Stimulated activated effector memory CD8-positive, alpha-beta T cell treated with anti-CD3 and anti-CD28 coated beads, Interleukin-12 subunit alpha, Interleukin-12 subunit beta, amount 100 ng/mL, for 72 hours (primary cell): ENCODE measurements around the gene SHCBP1L.
A peak's percentile ranks its signal among the peaks of the same experiment; 100 is the strongest.
"Not testable (repeated sequence)": the region's sequence is repeated elsewhere in the genome, so short reads cannot be mapped to it uniquely, and the experiment has no call there.

Experiments
- ATAC-seq: fragments of 150-1000 bp; cut with Tn5 transposase; 2 replicates; pipeline ENCODE4 v1.10.0; 2021
- DNase-seq, 2 donors: peaks; one replicate each; pipeline ENCODE4 v3.0.0; 2021 to 2022; ENCODE audit warnings: low spot score in 2 of 2
- H3K27ac Mint-ChIP-seq: one replicate; pipeline ENCODE4 v1.8.0; 2022; ENCODE audit warnings: mild to moderate bottlenecking, mixed read lengths
- H3K36me3 Mint-ChIP-seq: one replicate; pipeline ENCODE4 v1.8.0; 2022; ENCODE audit warnings: mild to moderate bottlenecking, mixed read lengths
- H3K4me1 Mint-ChIP-seq: one replicate; pipeline ENCODE4 v1.8.0; 2022; ENCODE audit warnings: mixed read lengths
- H3K4me3 Mint-ChIP-seq: one replicate; pipeline ENCODE4 v1.8.0; 2022; ENCODE audit warnings: mild to moderate bottlenecking, mixed read lengths
- H3K9me3 Mint-ChIP-seq: one replicate; pipeline ENCODE4 v1.8.0; 2022; ENCODE audit warnings: mixed read lengths

The SHCBP1L gene

DNA sequence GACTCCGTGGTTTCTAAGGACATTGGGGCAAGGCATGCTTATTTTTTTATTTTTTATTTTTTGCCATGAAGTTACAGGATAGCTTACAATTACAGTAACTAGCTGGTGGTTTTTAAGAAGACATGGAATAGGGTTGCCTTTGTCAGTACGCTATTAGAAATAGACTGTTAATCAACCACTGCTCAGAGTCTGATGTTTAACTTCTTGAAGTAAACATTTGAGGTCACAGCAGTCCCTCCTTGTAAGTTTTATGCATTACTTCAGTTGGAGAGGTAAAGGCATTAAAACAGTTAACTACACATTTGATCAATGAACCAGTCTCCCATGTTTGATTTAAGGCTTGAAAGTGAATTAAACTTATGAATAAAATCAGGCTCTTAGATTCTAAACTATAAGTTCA, 19.3 kb upstream of the SHCBP1L start:
- DNase-seq = no peak
- Mint-ChIP-seq H3K27ac (no peak overlapping the region), H3K4me3 (no peak overlapping the region), H3K9me3 (no peaks in the 10 kb centered on the region), H3K4me1 (no peaks in the 10 kb centered on the region), H3K36me3 (no peaks in the 10 kb centered on the region)
- ATAC-seq = no peak

DNA sequence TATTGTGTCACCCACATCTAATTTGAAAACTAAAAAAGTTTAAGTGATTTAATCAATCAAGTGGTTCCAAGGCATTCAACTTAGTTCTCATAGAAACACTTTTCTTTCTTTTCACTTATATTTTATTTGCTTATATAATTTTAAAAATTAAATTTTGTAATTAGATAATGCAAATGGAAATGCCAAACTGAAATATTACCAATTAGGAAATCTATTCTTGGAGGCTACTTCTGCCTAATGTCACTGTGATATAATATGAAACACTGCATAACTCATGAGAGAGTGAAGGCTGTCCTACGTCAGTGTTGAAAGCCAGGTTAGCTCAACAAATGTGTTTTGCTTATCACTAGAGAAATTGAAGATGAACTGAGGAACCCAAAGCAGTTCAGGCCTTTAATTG, 18.3 kb upstream of the SHCBP1L start:
- Mint-ChIP-seq H3K27ac (no peak overlapping the region), H3K36me3 (no peaks in the 10 kb centered on the region), H3K9me3 (no peaks in the 10 kb centered on the region), H3K4me3 (no peak overlapping the region), H3K4me1 (no peaks in the 10 kb centered on the region)
- DNase-seq (no peak), ATAC-seq (no peak)

DNA sequence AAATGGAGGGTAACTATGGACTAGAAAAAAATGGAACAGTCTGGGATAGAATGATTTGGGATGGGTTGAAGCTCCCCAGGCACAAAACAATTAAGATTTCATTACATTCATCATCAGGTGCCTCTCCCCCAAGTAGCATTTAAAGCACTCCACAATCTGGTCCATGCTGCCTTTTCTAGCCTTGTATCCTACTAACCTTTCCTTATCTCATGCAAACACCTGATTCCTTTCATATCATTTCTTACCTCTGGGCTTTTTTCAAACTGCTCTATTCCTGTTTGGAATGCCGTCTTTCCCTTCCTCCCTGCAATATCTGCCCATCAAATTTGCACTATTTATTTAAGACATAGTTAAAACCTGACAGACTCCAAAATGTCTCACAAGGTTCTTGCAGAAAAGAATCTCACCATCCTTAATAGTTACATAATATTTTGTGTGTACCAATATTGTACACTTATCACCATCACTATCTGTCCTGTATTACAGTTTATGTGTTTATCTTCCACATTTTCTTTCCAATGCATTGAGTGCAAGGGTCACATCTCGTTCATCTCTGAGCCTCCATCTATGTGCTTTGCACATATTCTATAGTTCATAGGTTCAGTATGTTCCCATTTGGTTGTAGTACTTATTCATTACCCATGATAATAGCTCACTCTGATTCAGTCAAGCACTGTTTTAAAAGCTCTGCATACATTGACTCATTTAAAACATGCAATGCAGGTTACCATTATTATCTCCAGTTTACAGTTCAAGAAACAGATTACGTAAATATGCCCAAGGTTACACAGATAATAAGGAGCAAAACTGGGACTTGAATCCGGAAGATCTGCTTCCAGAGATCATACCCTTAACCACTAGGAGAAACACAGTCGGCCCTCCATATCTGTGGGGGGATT, 16.1 kb upstream of the SHCBP1L start:
- Mint-ChIP-seq H3K36me3 (no peaks in the 10 kb centered on the region), H3K4me3 (no peak overlapping the region), H3K9me3 (no peaks in the 10 kb centered on the region), H3K4me1 (no peaks in the 10 kb centered on the region), H3K27ac (no peak overlapping the region)
- no peak for DNase-seq
- ATAC-seq = no peak

DNA sequence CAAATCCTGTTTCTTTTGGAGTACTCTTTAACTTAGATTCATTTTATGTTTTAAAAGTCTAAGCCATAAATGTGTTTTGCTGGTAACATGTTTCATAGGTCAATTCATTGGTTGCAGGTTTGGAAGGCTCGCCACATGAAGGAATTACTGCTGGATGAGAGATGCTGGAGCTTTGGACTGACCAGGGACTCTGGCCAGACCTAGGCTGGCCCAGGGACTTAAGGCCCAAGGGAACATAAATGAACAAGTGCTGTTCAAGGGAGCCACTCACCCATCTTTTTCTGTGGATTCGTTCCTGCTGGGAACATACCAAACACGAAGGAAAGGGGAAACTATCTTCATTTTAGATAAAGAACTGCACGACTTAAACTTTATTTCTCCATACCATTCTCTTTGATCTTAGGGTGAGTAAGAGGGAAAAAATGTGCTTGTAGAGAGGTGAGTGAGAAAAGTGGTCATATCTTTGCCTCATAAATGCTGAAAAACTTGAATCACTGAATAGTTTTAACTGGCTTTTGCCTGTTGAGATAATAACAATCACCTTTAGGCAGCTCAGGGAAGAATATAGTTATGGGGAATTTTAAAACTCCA, 15.3 kb upstream of the SHCBP1L start:
- Mint-ChIP-seq H3K4me1 (no peaks in the 10 kb centered on the region), H3K36me3 (no peaks in the 10 kb centered on the region), H3K9me3 (no peaks in the 10 kb centered on the region), H3K4me3 (no peak overlapping the region), H3K27ac (no peak overlapping the region)
- ATAC-seq = no peak
- no peak for DNase-seq

DNA sequence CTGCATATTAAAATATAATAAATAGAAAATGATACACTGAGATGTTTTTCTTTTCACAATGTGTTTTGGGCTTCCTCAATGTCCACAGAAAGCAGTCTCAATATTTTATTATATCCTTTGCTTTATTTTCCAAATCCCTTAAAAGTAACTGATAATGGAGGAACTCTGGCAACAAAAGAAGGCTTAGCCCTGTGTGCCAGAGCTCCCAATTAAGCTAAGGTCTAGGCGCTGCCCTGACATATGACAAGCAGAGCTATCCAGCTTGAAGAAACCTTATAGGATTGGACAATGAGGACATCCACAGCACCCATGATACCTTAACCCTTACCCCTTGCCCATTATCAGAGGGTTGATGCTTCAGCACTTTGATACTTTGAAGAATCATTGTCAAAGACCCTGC, 12.9 kb upstream of the SHCBP1L start:
- no peaks in the 10 kb centered on the region for H3K36me3 Mint-ChIP-seq
- H3K4me3 Mint-ChIP-seq = no peak overlapping the region
- no peaks in the 10 kb centered on the region for H3K4me1 Mint-ChIP-seq
- ATAC-seq (no peak), DNase-seq (no peak)
- H3K9me3 Mint-ChIP-seq = no peaks in the 10 kb centered on the region
- H3K27ac Mint-ChIP-seq = no peak overlapping the region

DNA sequence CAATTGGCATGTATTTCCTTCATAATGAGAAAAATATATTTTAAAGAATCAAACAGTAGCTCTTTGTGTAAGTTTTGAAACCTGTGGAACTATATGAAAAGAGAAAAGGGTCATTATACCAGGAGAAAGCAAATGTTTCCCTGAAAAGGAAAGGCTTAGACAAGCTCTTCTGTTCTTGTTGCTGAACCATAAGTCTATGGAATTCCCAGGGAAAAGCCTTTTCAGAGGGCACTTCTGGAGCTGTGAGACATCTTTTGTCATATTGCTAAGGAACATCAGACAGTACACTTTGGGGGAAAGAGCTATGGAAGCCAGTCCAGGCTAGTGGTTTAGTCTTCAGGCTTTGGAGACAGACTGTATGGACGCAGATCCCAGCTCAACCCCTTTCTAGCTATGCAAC, 12.1 kb upstream of the SHCBP1L start:
- no peaks in the 10 kb centered on the region for H3K9me3 Mint-ChIP-seq
- H3K36me3 Mint-ChIP-seq = no peaks in the 10 kb centered on the region
- DNase-seq = no peak
- no peaks in the 10 kb centered on the region for H3K4me1 Mint-ChIP-seq
- H3K4me3 Mint-ChIP-seq = no peak overlapping the region
- H3K27ac Mint-ChIP-seq = no peak overlapping the region
- no peak for ATAC-seq

DNA sequence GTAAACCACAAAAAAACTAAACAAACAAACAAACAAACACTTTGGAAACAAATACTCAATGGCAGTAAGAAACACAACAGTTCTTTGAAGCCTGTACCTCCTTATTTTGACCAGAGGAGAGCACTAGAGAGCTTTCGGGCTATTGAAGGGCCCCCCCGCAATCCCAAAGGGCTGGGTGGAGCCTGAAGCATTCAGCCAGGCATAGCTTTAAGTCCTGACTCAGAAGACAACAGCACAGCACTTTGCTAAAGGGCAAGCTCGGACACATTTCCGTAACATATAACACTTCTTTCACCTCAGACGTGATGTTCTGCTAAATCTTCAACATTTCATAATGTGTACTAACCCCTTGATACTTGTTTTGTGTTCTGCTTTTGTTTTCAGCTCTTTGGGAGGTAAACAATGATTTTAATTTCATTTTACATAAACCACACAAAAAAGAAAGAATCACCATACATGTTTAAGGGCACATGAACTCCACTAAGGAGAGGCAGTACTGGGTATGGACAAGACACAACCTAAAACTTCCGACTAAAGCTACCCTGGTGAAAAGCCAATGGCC, 9.7 kb upstream of the SHCBP1L start:
- Mint-ChIP-seq H3K4me1 (no peaks in the 10 kb centered on the region), H3K4me3 (no peak overlapping the region), H3K9me3 (no peaks in the 10 kb centered on the region), H3K27ac (no peak overlapping the region), H3K36me3 (no peaks in the 10 kb centered on the region)
- ATAC-seq (peak; percentile 91), DNase-seq (peak in 1 of 2 donors; percentile 55)

DNA sequence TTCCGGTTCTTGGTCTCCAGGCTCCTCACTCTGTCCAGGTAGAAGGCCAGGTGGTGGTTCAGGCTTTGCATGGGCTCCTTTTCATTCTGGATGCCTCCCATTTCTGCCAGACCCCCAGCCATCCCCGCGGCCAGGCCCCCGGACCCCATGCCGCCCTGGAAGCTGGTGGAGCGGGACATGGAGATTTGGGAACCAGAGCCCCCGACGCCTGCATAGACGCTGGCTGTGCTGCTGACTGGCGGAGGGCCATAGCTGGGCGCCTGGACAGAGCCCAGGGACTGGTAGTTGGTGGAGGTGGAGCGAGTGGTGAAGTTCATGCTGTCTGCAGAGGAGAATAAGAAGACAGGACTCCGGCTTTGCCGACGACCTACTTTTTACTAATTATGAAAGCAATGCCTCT, 7.1 kb upstream of the SHCBP1L start:
- Mint-ChIP-seq H3K36me3 (no peaks in the 10 kb centered on the region), H3K4me3 (no peak overlapping the region), H3K9me3 (no peaks in the 10 kb centered on the region), H3K27ac (no peak overlapping the region), H3K4me1 (no peaks in the 10 kb centered on the region)
- DNase-seq (no peak), ATAC-seq (no peak)

DNA sequence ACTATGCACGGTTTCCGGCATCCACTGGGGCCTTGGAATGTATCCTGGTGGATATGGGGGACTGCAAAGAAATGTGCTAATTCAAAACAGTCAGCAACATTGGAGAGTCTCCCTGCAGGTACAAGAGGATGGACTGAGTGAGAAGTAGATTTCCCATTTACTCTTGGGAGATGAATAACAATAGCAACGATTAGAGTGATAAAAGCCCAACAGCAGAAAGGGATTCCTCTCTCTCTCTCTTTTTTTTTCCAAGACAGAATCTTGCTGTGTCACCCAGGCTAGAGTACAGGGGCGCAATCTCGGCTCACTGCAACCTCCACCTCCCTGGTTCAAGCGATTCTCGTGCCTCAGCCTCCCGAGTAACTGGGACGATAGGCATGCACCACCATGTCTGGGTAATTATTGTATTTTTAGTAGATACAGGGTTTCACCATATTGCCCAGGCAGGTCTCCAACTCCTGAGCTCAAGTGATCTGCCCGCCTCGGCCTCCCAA, 5.0 kb upstream of the SHCBP1L start:
- no peak for ATAC-seq
- Mint-ChIP-seq H3K4me3 (no peak overlapping the region), H3K36me3 (no peaks in the 10 kb centered on the region), H3K27ac (no peak overlapping the region), H3K9me3 (no peaks in the 10 kb centered on the region), H3K4me1 (no peaks in the 10 kb centered on the region)
- no peak for DNase-seq

DNA sequence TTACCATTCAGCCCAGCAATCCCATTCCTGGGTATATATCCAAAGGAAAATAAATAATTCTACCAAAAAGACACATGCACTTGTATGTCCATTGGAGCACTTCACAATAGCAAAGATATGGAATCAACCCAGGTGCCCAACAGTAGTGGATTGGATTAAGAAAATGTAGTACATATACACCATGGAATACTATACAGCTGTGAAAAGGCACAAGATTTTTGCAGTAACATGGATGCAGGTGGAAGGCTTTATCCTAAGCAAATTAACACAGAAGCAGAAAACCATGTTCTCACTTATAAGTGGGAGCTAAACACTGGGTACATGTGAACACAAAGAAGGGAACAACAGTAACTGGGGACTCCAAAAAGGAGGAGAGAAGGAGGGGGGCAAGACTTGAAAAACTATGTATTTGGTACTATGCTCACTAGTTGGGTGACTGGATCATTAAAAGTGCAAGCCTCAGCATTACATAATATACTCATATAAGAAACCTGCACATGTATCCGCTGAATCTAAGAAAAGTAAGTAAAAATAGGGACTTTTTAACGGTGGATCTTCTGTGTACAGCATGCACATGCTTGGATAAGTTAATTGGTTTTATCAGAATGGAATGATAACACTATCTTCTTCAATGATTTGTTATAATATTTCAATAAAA, 3.9 kb upstream of the SHCBP1L start:
- ATAC-seq = no peak
- Mint-ChIP-seq H3K9me3 (no peaks in the 10 kb centered on the region), H3K4me3 (no peak overlapping the region), H3K4me1 (no peaks in the 10 kb centered on the region), H3K36me3 (no peaks in the 10 kb centered on the region), H3K27ac (no peak overlapping the region)
- no peak for DNase-seq

DNA sequence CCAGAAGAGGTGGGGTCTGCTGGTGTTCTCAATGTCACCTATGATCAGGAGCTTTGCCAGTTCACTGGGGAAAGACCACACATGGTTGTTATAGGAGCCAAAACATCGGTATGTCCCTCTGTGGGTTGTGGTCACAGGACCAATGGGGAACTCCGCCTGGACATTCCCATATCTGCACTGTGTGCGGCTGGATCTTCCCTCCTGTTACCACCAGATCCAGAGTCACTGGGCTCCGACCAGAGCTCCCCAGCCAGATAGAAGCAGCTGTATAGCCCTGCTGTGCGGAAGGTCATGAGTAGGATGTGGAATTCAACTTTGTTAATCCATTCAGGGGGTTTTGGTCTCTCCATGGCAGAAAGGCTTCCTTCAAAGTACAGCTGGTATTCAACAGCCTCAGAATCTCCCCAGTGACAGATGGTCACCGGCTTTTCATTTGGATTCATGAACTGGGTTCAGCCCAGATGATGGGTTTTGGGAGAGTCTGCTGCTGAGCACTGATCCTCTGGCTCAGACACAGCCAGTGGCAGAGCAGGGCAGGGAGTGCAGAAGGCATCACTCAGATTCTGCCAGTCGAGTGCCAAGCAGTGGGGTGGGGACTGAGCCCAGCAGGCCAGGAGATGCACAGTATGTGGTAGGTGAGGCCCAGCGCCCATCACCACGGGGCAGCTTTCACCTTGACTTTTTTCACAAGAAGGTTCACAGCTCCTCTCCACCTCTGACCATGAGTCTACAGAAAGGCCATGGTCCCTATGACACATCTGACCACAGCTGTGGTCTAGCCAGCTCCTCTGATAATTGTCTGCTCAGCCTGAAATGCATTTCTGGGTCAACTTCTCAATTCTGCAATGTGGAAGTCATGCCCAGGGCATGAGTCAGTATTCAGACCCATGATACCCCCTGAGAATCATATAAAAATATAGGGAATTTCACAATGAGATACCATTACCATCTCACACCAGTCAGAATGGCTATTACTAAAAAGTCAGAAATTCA, 2.9 kb upstream of the SHCBP1L start:
- Mint-ChIP-seq H3K36me3 (no peaks in the 10 kb centered on the region), H3K27ac (no peak overlapping the region), H3K9me3 (no peaks in the 10 kb centered on the region), H3K4me1 (no peaks in the 10 kb centered on the region), H3K4me3 (no peak overlapping the region)
- no peak for DNase-seq
- peak; percentile 48 for ATAC-seq

DNA sequence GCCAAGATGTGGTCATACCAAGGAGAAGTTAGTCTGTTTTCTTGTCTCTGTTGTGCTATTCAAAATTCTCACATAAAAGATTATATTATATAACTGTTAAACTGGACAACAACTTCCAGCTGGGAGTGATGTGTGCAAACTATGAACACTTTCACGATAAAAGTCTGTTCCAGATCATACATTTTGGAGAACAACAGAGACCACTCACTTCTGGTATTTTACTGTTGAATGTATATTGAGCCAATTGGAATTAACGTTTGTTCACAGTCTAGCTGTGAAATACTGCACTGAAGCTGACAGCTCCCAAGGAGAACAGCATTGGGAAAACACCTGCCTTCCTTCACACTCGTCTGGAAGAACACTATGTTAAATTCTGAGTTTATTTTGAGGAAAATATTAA, 860 bp upstream of the SHCBP1L start:
- H3K4me3 Mint-ChIP-seq = no peak overlapping the region
- no peak overlapping the region for H3K27ac Mint-ChIP-seq
- DNase-seq (no peak), ATAC-seq (no peak)
- H3K36me3 Mint-ChIP-seq = no peaks in the 10 kb centered on the region
- no peaks in the 10 kb centered on the region for H3K4me1 Mint-ChIP-seq
- H3K9me3 Mint-ChIP-seq = no peaks in the 10 kb centered on the region

DNA sequence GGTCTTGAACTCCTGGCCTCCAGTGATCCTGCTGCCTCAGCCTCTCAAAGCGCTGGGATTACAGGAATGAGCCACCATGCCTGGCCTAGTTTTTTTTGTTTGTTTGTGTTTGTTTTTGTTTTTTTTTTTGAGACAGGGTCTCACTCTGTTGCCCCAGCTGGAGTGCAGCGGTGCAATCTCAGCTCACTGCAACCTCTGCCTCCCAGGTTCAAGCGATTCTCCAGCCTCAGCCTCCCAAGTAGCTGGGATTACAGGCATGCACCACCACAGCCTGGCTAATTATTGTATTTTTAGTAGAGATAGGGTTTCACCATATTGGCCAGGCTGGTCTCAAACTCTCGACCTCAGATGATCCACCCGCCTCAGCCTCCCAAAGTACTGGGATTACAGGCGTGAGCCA, 9.6 kb downstream of the SHCBP1L start:
- H3K4me1 Mint-ChIP-seq, DNase-seq, H3K9me3 Mint-ChIP-seq, H3K4me3 Mint-ChIP-seq, H3K36me3 Mint-ChIP-seq, H3K27ac Mint-ChIP-seq, ATAC-seq: not testable (repeated sequence)

DNA sequence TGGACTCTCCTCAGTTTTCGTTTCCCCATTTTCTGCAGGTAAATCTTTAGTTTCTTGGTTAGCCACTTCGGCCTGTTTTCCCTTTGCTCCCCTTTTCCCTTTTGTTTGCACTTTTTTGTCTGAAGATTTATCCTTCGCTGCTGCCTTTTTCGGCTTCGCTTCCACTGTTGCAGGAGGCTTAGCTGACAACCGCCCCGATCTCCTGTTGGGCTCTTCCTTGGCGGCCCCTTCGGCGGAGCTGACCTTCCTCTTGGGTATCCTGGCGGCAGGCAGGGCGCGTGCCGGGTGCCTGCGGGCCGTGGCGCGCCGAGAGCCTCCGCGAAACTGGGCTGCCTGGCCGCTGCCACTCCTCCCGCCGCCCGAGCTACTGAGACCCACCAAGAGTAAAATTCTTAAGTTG, 10.8 kb downstream of the SHCBP1L start:
- not testable (repeated sequence) for H3K27ac Mint-ChIP-seq, H3K9me3 Mint-ChIP-seq, H3K4me3 Mint-ChIP-seq, ATAC-seq, H3K4me1 Mint-ChIP-seq, DNase-seq, H3K36me3 Mint-ChIP-seq

DNA sequence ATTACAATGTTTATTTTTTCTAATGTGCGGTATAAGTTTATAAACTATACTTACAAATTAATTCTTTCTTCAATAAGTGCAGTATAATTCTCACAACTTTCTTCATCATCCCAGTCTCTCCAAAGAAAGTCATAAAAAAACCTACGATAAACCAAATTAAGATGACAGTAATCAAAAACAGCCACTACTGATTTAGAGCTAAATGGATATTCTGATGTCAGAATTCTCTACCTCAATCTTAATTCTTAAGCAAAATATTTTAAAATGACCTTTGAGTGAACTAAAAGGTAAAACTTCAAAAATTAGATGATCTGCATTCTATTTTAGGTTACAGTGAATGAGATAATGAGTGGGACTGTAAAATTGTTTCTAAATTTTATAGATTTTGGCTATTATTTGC, 13.6 kb downstream of the SHCBP1L start:
- no peaks in the 10 kb centered on the region for H3K9me3 Mint-ChIP-seq
- no peak overlapping the region for H3K27ac Mint-ChIP-seq
- no peaks in the 10 kb centered on the region for H3K36me3 Mint-ChIP-seq
- no peaks in the 10 kb centered on the region for H3K4me1 Mint-ChIP-seq
- no peak overlapping the region for H3K4me3 Mint-ChIP-seq
- DNase-seq = no peak
- ATAC-seq = no peak
